A673 (cell line): Measurements from ENCODE around the gene DCLRE1C. TPM values are rescaled to one million over a fixed set of nuclear protein-coding genes. Genes with fewer than 3 reads are reported as not detected.

Source experiments
- BruUV-seq: library from RNA; stranded (reverse); fragments of 400-500 nt; replicated peaks from 2 replicates; lab custom pipeline; 2021; lab: Mats Ljungman, UMichigan
- CTCF ChIA-PET: fragments of 300-600 bp; sonication (Branson Sonifier 250); formaldehyde crosslinking; loops from one replicate; lab custom pipeline; 2022; ENCODE audit warnings: antibody characterized with exemption; lab: Charles Lee
- POLR2A ChIA-PET: fragments of 300-600 bp; sonication (Branson Sonifier 250); formaldehyde crosslinking; loops from one replicate; lab custom pipeline; 2022; ENCODE audit warnings: antibody characterized with exemption; ENCODE audit not compliant: low non-redundant PET; lab: Charles Lee
- DNase-seq: peaks from one replicate; pipeline ENCODE4 v3.0.0-alpha.2; 2015; ENCODE audit warnings: low spot score
- H3K27ac ChIP-seq: fragments of 200-600 bp; sonication (generic); 2 replicates; pipeline ENCODE4 v1.5.1; 2016; ENCODE audit warnings: mixed run types, low read depth, mild to moderate bottlenecking, mixed read lengths, antibody characterized with exemption, low read length; ENCODE audit not compliant: poor library complexity, severe bottlenecking
- H3K27me3 ChIP-seq: fragments of 200-600 bp; sonication (generic); replicated peaks from 2 replicates; pipeline ENCODE4 v1.6.1; 2017; ENCODE audit warnings: mixed run types, low read depth, mild to moderate bottlenecking, mixed read lengths, antibody characterized with exemption, low read length; ENCODE audit not compliant: insufficient read depth, poor library complexity
- H3K36me3 ChIP-seq: fragments of 200-600 bp; sonication (generic); 2 replicates; pipeline ENCODE4 v1.6.1; 2016; ENCODE audit warnings: mixed run types, mild to moderate bottlenecking, mixed read lengths, antibody characterized with exemption, low read length; ENCODE audit not compliant: insufficient read depth, poor library complexity, severe bottlenecking
- H3K4me1 ChIP-seq: fragments of 200-600 bp; sonication (generic); 2 replicates; pipeline ENCODE4 v1.6.1; 2017; ENCODE audit warnings: mixed run types, mild to moderate bottlenecking, mixed read lengths, antibody characterized with exemption, low read length; ENCODE audit not compliant: insufficient read depth, poor library complexity, severe bottlenecking
- H3K4me3 ChIP-seq: fragments of 200-600 bp; sonication (generic); 2 replicates; pipeline ENCODE4 v1.5.1; 2016; ENCODE audit warnings: low read depth, mixed run types, mild to moderate bottlenecking, mixed read lengths, low read length; ENCODE audit not compliant: poor library complexity, severe bottlenecking
- H3K9me3 ChIP-seq: fragments of 200-600 bp; sonication (generic); 2 replicates; pipeline ENCODE4 v1.6.1; 2016; ENCODE audit warnings: mixed run types, low read depth, mild to moderate bottlenecking, mixed read lengths, antibody characterized with exemption, low read length; ENCODE audit not compliant: poor library complexity, severe bottlenecking
- EZH2 ChIP-seq: fragments of 200-600 bp; sonication (generic); IDR thresholded peaks from 2 replicates; pipeline ENCODE4 v1.6.1; 2017; ENCODE audit warnings: borderline replicate concordance, low read depth, mild to moderate bottlenecking, mixed read lengths, antibody characterized with exemption, low read length; ENCODE audit not compliant: poor library complexity, severe bottlenecking
- intact Hi-C: fragments of 100-400 bp; cut with micrococcal nuclease; formaldehyde crosslinking; loops from one replicate; pipeline ENCODE4 v1.10.0; 2022; ENCODE audit not compliant: unreplicated experiment
- total RNA-seq: library from RNA; stranded (reverse); gene quantifications from 2 replicates; pipeline ENCODE4 v1.2.3, GENCODE V29; 2021
- TF ChIP-seq, protein P1 (sequence below): fragments of 300-800, 200-600 bp; sonication (generic); conservative IDR thresholded peaks from 2 replicates; pipeline ENCODE4 v1.5.1; 2017; ENCODE audit warnings: low read depth, mild to moderate bottlenecking, antibody characterized with exemption, low read length, moderate library complexity, mixed read lengths

DCLRE1C gene
- total RNA-seq, 1 experiment from 2014 or later = 13.1 TPM

DNA sequence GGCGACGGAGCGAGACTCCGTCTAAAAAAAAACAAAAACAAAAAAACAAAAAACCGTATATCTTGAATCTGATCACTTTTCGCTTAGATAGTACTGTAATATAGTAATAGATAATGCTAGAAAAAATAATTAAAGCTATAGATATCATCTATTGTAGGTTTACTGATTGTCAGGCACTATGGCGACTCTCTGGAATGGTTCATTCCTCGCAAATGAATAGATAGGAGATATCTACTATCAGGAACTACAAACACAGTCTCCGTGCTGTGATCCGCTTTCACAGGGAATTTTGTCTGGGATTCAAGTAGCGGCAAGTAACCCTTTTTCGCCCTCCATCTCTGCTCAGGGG is 5.0 kb upstream of the DCLRE1C start:
- ChIA-PET CTCF (no interaction called here), POLR2A (no interaction called here)
- Histone ChIP-seq H3K27me3 (no peaks in the 10 kb centered on the region), H3K4me3 (peak overlapping the region; percentile 58), H3K27ac (peak overlapping the region; percentile 93), H3K9me3 (no peaks in the 10 kb centered on the region), H3K4me1 (peaks cover 10% of the 10 kb centered on the region), H3K36me3 (no peaks in the 10 kb centered on the region)
- TSS peak; percentile 76 for BruUV-seq
- intact Hi-C loops = no loop called here
- no peak for TF ChIP-seq EZH2
- TF ChIP-seq, protein P1, sequence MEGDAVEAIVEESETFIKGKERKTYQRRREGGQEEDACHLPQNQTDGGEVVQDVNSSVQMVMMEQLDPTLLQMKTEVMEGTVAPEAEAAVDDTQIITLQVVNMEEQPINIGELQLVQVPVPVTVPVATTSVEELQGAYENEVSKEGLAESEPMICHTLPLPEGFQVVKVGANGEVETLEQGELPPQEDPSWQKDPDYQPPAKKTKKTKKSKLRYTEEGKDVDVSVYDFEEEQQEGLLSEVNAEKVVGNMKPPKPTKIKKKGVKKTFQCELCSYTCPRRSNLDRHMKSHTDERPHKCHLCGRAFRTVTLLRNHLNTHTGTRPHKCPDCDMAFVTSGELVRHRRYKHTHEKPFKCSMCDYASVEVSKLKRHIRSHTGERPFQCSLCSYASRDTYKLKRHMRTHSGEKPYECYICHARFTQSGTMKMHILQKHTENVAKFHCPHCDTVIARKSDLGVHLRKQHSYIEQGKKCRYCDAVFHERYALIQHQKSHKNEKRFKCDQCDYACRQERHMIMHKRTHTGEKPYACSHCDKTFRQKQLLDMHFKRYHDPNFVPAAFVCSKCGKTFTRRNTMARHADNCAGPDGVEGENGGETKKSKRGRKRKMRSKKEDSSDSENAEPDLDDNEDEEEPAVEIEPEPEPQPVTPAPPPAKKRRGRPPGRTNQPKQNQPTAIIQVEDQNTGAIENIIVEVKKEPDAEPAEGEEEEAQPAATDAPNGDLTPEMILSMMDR = no peak
- DNase-seq = no peak

DNA sequence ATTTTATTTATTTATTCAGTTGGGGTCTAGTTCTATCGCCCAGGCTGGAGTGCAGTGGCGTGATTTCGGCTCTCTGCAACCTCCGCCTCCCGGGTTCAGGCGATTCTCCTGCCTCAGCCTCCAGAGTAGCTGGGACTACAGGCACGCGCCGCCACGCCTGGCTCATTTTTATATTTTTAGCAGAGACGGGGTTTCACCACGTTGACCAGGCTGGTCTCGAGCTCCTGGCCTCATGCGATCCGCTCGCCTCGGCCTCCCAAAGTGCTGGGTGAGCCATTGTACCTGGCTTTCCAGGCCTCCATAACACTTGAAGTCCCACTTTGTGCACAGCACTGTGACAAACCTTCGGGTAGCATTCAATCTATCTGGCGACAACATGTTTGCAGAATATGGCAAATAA is 1.0 kb upstream of the DCLRE1C start:
- intact Hi-C loops = loop anchor here (5.0 kb wide), 1 partner anchor 78 kb away; the partner anchor contains the start of gene SUV39H2
- Histone ChIP-seq H3K36me3 (no peaks in the 10 kb centered on the region), H3K9me3 (no peaks in the 10 kb centered on the region), H3K27me3 (no peaks in the 10 kb centered on the region), H3K4me1 (peaks cover 17% of the 10 kb centered on the region), H3K4me3 (peak overlapping the region; percentile 73), H3K27ac (peak overlapping the region; percentile 51)
- no peak for DNase-seq
- BruUV-seq = no TSS peak
- POLR2A ChIA-PET = no interaction called here
- no peak for TF ChIP-seq EZH2
- CTCF ChIA-PET = interaction anchor here (1.0 kb wide), 1 partner anchor 17 kb away, joined by 5 read pairs; no protein-coding TSS in a partner anchor

DNA sequence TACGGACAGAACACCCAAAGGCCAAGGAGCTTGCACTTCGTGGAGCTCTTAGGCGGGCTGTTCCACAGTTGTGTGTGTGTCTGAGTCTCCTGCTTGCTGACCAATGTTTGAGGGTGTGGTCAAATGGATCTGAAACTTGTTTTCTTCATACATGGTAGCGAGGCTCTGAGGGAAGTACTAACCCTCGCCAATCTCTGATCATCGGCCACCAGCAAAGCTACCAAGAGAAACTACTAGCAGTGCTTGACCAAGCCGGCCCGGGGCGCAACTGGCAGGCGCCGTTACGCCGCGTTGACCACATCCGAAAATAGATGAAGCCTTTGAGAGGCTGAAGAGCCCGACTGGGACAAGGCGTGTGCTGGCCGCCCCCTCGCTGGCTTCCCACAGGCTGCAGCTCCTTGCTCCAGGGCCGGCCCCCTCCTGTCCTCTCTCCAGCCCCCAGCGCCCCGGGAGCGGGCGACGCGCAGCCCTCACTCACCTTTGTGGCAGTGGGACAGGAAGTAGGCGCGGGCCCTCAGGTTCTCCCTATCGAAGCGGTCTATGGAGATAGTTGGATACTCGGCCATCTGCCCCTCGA is 384 bp downstream of the DCLRE1C start:
- H3K27ac ChIP-seq = peak overlapping the region; percentile 51
- intact Hi-C loops = loop anchor here (5.0 kb wide), 1 partner anchor 76 kb away; the partner anchor contains the start of gene SUV39H2
- H3K4me1 ChIP-seq = peaks cover 17% of the 10 kb centered on the region
- ChIA-PET POLR2A (no interaction called here), CTCF (interaction anchor here (0.7 to 1.0 kb wide), 2 partner anchors 18 to 454 kb away, joined by 3 to 5 read pairs; no protein-coding TSS in a partner anchor)
- no peaks in the 10 kb centered on the region for H3K36me3 ChIP-seq
- H3K4me3 ChIP-seq = peak overlapping the region; percentile 73
- no TSS peak for BruUV-seq
- no peaks in the 10 kb centered on the region for H3K27me3 ChIP-seq
- H3K9me3 ChIP-seq = no peaks in the 10 kb centered on the region
- TF ChIP-seq, protein P1 = no peak
- no peak for TF ChIP-seq EZH2
- DNase-seq = peak; percentile 36
